H1 (cell line): Measurements from ENCODE around the gene ELOF1. TPM values are rescaled to one million over a fixed set of nuclear protein-coding genes. Genes with fewer than 3 reads are reported as not detected.

ENCODE experiments used
- CBX5 ChIP-seq: fragments of 300-800, 300-1000 bp; sonication (generic); IDR thresholded peaks from 2 replicates; pipeline ENCODE4 v1.7.1; 2016; ENCODE audit warnings: antibody characterized with exemption, low read length, low read depth
- SRF ChIP-seq: IDR thresholded peaks from 2 replicates; pipeline ENCODE4 v1.6.1; 2011; ENCODE audit warnings: mild to moderate bottlenecking, low read depth, low read length, moderate library complexity
- polyA plus RNA-seq, 7 experiments: library from polyadenylated mRNA; depleted of rRNA in 3 of 7; stranded (reverse) in 5 of 7; unstranded in 2 of 7; fragments of >200 nt in 5 of 7; fragments of 200-250 nt in 2 of 7; gene quantifications; 1 replicate in 5 of 7; 2 replicates in 1 of 7; 4 replicates in 1 of 7; pipeline versions ENCODE4 v1.2.1 to v1.2.3, GENCODE V29; 2011 to 2013; ENCODE audit warnings: missing spikeins in 2 of 7, mixed read lengths in 2 of 7
- total RNA-seq: library from RNA; stranded (reverse); fragmentation: NEBNext Ultra II Directional; extraction: Animal tissue kit (Norgen Biotek cat#: 25700); gene quantifications from 2 replicates; pipeline ENCODE4 v1.2.1, GENCODE V29; 2021

Gene ELOF1
- total and polyA plus RNA-seq, 2 of the 8 experiments (the other 6 are each of a cell fraction or from before 2014, with no cell fraction given), result 84.2 to 101 TPM

DNA sequence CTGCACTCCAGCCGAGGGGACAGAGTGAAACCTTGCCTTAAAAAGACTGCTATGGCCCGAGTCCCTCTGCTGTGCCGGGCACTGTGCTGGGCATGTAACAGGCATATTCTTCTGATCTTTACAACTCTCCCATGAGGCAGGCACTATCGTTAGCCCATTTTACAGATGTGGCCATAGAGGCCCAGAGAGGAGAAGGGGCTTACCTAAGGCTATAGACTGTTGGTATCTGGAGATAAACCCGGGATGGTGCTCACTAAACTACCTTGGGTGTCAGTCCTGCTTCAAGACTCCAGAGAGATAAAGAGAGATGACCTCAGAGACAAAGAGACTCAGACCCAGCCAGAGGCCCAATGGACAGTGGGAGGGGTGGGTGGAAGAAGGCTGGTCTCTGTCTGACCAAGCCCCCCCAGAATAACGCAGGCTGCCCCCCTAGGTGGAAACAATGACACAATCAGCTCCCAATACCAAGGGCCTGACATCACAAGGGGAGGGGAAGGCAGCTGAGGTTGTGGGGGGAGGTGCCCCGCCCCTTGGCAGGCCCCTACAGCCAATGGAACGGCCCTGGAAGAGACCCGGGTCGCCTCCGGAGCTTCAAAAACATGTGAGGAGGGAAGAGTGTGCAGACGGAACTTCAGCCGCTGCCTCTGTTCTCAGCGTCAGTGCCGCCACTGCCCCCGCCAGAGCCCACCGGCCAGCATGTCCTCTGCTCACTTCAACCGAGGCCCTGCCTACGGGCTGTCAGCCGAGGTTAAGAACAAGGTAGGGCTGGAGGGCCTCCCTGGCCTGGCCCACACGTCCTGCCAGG, 20.6 kb downstream of the ELOF1 start, which contains the start of gene CNN1 (continued):
- TF ChIP-seq CBX5 (no peak), SRF (no peak)
